H9 (cell line): ENCODE data around the gene AIG1. TPM values are rescaled to one million over a fixed set of nuclear protein-coding genes. Genes with fewer than 3 reads are reported as not detected.

Experiments
- DNase-seq: peaks from one replicate; pipeline ENCODE4 v3.0.0-alpha.2; 2017
- H2AFZ ChIP-seq: one replicate; pipeline ENCODE4 v1.6.1; 2013; ENCODE audit warnings: mild to moderate bottlenecking, low read length, control low read depth, moderate library complexity
- H2AK5ac ChIP-seq: 2 replicates; pipeline ENCODE4 v1.6.1; 2013; ENCODE audit warnings: low read length, control low read depth, mixed read lengths; ENCODE audit not compliant: insufficient read length
- H2BK120ac ChIP-seq: one replicate; pipeline ENCODE4 v1.6.1; 2013; ENCODE audit warnings: low read depth, mild to moderate bottlenecking, low read length, control low read depth, inconsistent platforms; ENCODE audit not compliant: poor library complexity, severe bottlenecking
- H2BK12ac ChIP-seq: 2 replicates; pipeline ENCODE4 v1.6.1; 2013; ENCODE audit warnings: low read length, control low read depth, mixed read lengths, low read depth; ENCODE audit not compliant: insufficient read length
- H2BK15ac ChIP-seq: 2 replicates; pipeline ENCODE4 v1.6.1; 2013; ENCODE audit warnings: low read depth, low read length, control low read depth
- H2BK20ac ChIP-seq: one replicate; pipeline ENCODE4 v1.6.1; 2013; ENCODE audit warnings: low read depth, mild to moderate bottlenecking, low read length, control low read depth, inconsistent platforms; ENCODE audit not compliant: poor library complexity, severe bottlenecking
- H2BK5ac ChIP-seq: 2 replicates; pipeline ENCODE4 v1.6.1; 2013; ENCODE audit warnings: low read length, control low read depth, mixed read lengths; ENCODE audit not compliant: insufficient read length
- H3K14ac ChIP-seq: 2 replicates; pipeline ENCODE4 v1.6.1; 2013; ENCODE audit warnings: low read length, control low read depth; ENCODE audit not compliant: insufficient read depth
- H3K18ac ChIP-seq: 2 replicates; pipeline ENCODE4 v1.6.1; 2013; ENCODE audit warnings: low read depth, mild to moderate bottlenecking, mixed read lengths, low read length, control low read depth; ENCODE audit not compliant: insufficient read length
- H3K23ac ChIP-seq: 2 replicates; pipeline ENCODE4 v1.6.1; 2013; ENCODE audit warnings: low read length, control low read depth, mixed read lengths, low read depth; ENCODE audit not compliant: insufficient read length
- H3K23me2 ChIP-seq: 2 replicates; pipeline ENCODE4 v1.6.1; 2013; ENCODE audit warnings: low read depth, mild to moderate bottlenecking, mixed read lengths, low read length, control low read depth; ENCODE audit not compliant: insufficient read length, poor library complexity, severe bottlenecking
- H3K27ac ChIP-seq: 2 replicates; pipeline ENCODE4 v1.5.1; 2013; ENCODE audit warnings: low read length, control low read depth, mixed read lengths, low read depth; ENCODE audit not compliant: insufficient read length
- H3K27me3 ChIP-seq: 2 replicates; pipeline ENCODE4 v1.6.1; 2013; ENCODE audit warnings: low read length, control low read depth, inconsistent platforms; ENCODE audit not compliant: insufficient read depth
- H3K4ac ChIP-seq: 2 replicates; pipeline ENCODE4 v1.6.1; 2013; ENCODE audit warnings: low read depth, mild to moderate bottlenecking, control low read depth, inconsistent platforms, low read length, moderate library complexity
- H3K4me1 ChIP-seq: 2 replicates; pipeline ENCODE4 v1.6.1; 2013; ENCODE audit warnings: low read length, control low read depth, inconsistent platforms; ENCODE audit not compliant: insufficient read depth
- H3K4me2 ChIP-seq: 2 replicates; pipeline ENCODE4 v1.6.1; 2013; ENCODE audit warnings: low read length, control low read depth, mixed read lengths; ENCODE audit not compliant: insufficient read length, insufficient read depth
- H3K56ac ChIP-seq: 2 replicates; pipeline ENCODE4 v1.6.1; 2013; ENCODE audit warnings: low read depth, mild to moderate bottlenecking, mixed read lengths, low read length, control low read depth; ENCODE audit not compliant: insufficient read length
- H3K79me1 ChIP-seq: 2 replicates; pipeline ENCODE4 v1.6.1; 2013; ENCODE audit warnings: low read depth, mild to moderate bottlenecking, moderate library complexity, low read length, control low read depth, inconsistent platforms; ENCODE audit not compliant: insufficient read depth, poor library complexity, severe bottlenecking
- H3K79me2 ChIP-seq: 2 replicates; pipeline ENCODE4 v1.6.1; 2013; ENCODE audit warnings: low read length, control low read depth, inconsistent platforms; ENCODE audit not compliant: insufficient read depth
- H3K9ac ChIP-seq: 2 replicates; pipeline ENCODE4 v1.6.1; 2013; ENCODE audit warnings: low read length, control low read depth, mixed read lengths; ENCODE audit not compliant: insufficient read length; ENCODE audit errors: extremely low read depth
- H3K9me3 ChIP-seq: one replicate; pipeline ENCODE4 v1.6.1; 2013; ENCODE audit warnings: low read depth, low read length, inconsistent platforms; ENCODE audit not compliant: control insufficient read depth
- H3T11ph ChIP-seq: one replicate; pipeline ENCODE4 v1.6.1; 2013; ENCODE audit warnings: mild to moderate bottlenecking, low read length, control low read depth, inconsistent platforms
- H4K20me1 ChIP-seq: one replicate; pipeline ENCODE4 v1.6.1; 2013; ENCODE audit not compliant: control insufficient read depth, insufficient read length, insufficient read depth
- H4K5ac ChIP-seq: 2 replicates; pipeline ENCODE4 v1.6.1; 2013; ENCODE audit warnings: low read depth, mild to moderate bottlenecking, mixed read lengths, low read length, control low read depth; ENCODE audit not compliant: insufficient read length
- H4K8ac ChIP-seq: replicated peaks from 2 replicates; pipeline ENCODE4 v1.6.1; 2013; ENCODE audit warnings: low read length, control low read depth, mixed read lengths, low read depth; ENCODE audit not compliant: insufficient read length
- H4K91ac ChIP-seq: 2 replicates; pipeline ENCODE4 v1.6.1; 2013; ENCODE audit warnings: low read depth, mild to moderate bottlenecking, moderate library complexity, mixed read lengths, low read length, control low read depth; ENCODE audit not compliant: insufficient read length
- H3K27ac Mint-ChIP-seq, 3 experiments: 2 replicates in 2 of 3; 3 replicates in 1 of 3; pipeline ENCODE4 v1.8.0; 2020 to 2021; ENCODE audit warnings: mixed read lengths in 3 of 3, mild to moderate bottlenecking in 1 of 3, moderate library complexity in 1 of 3
- H3K27me3 Mint-ChIP-seq: 2 replicates; pipeline ENCODE4 v1.8.0; 2021; ENCODE audit warnings: low read depth, mild to moderate bottlenecking, moderate library complexity, mixed read lengths
- H3K36me3 Mint-ChIP-seq, 3 experiments: 2 replicates in 2 of 3; 3 replicates in 1 of 3; pipeline ENCODE4 v1.8.0; 2020 to 2021; ENCODE audit warnings: low read depth in 3 of 3, mixed read lengths in 3 of 3; ENCODE audit not compliant: insufficient read depth in 1 of 3
- H3K4me1 Mint-ChIP-seq, 2 experiments: 2 replicates each; pipeline ENCODE4 v1.8.0; 2020; ENCODE audit warnings: mixed read lengths in 2 of 2
- H3K4me3 Mint-ChIP-seq, 2 experiments: 2 replicates in 1 of 2; 3 replicates in 1 of 2; pipeline ENCODE4 v1.8.0; 2020 to 2021; ENCODE audit warnings: mild to moderate bottlenecking in 2 of 2, mixed read lengths in 2 of 2, moderate library complexity in 1 of 2
- H3K9me3 Mint-ChIP-seq, 2 experiments: 2 replicates in 1 of 2; 3 replicates in 1 of 2; pipeline ENCODE4 v1.8.0; 2020; ENCODE audit warnings: mild to moderate bottlenecking in 2 of 2, mixed read lengths in 2 of 2, moderate library complexity in 1 of 2
- WGBS: extraction: QIAGEN DNeasy Blood & Tissue Kit; methylation state at CpG from one replicate; pipeline ENCODE4 v1.1.7; 2013; ENCODE audit warnings: missing lambda C conversion rate, low lambda C conversion rate, mixed read lengths; ENCODE audit not compliant: insufficient read length; ENCODE audit errors: extremely low coverage; 5-methylcytosine and 5-hydroxymethylcytosine counted together
- total RNA-seq: library from RNA; stranded (reverse); gene quantifications from 2 replicates; pipeline ENCODE4 v1.2.1, GENCODE V29; 2021
- TF ChIP-seq, protein P1 (sequence below): fragments of 200-600 bp; sonication (generic); conservative IDR thresholded peaks from 3 replicates; pipeline ENCODE4 v1.8.0; 2021; ENCODE audit warnings: antibody characterized with exemption, mild to moderate bottlenecking

The AIG1 gene
- total RNA-seq, 1 experiment from 2014 or later, result 44.6 TPM

DNA sequence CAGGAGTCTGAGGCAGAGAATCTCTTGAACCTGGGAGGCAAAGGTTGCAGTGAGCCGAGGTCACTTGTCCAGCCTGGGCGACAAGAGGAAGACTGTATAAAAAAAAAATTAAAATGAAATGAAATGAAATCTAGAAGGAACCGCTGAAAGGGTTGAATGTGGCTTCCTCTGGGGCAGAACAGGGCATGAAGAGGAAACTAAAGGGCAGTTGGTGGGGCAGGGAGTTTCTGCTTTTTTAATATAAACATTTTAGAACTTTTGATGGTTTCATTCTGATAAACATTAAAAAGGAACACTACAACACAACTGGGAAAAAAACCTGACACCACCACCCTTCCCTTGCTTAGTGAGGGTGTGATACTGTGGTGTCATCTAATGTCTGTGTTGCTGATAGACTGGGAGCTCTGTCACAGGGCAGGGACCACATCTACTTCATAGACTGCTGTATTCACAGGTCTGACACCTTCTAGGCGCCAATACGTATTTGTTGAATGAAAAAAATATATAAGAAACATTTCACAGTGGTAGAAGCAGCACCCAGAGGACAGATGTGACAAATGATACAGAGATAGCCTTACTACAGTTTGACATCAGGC lies 260.9 kb downstream of the AIG1 start:
- Histone ChIP-seq H3K23ac (no peak overlapping the region), H3T11ph (no peak overlapping the region), H3K79me2 (no peaks in the 10 kb centered on the region), H3K56ac (no peak overlapping the region), H2BK20ac (no peak overlapping the region), H3K9me3 (no peaks in the 10 kb centered on the region), H3K18ac (no peak overlapping the region), H2AK5ac (no peak overlapping the region), H3K23me2 (no peaks in the 10 kb centered on the region), H2AFZ (no peak overlapping the region), H3K79me1 (no peaks in the 10 kb centered on the region), H4K5ac (no peak overlapping the region), H3K27me3 (no peaks in the 10 kb centered on the region), H2BK12ac (no peak overlapping the region), H4K91ac (no peak overlapping the region), H4K20me1 (no peaks in the 10 kb centered on the region), H2BK15ac (no peak overlapping the region), H3K9ac (no peak overlapping the region), H4K8ac (no peak overlapping the region), H3K4ac (no peak overlapping the region), H2BK5ac (no peak overlapping the region), H3K14ac (no peak overlapping the region), H3K4me1 (no peaks in the 10 kb centered on the region), H3K27ac (no peak overlapping the region), H2BK120ac (no peak overlapping the region), H3K4me2 (no peak overlapping the region)
- Mint-ChIP-seq H3K36me3 (peaks cover 0 to 16% (median 0%) of the 10 kb centered on the region in 3 experiments; a peak in 3 of 7 replicates), H3K4me1 (no peaks in the 10 kb centered on the region), H3K27ac (no peak overlapping the region), H3K9me3 (peaks cover 10 to 17% of the 10 kb centered on the region in 2 experiments; a peak in 4 of 5 replicates), H3K27me3 (no peaks in the 10 kb centered on the region), H3K4me3 (no peak overlapping the region)
- TF ChIP-seq, protein P1, sequence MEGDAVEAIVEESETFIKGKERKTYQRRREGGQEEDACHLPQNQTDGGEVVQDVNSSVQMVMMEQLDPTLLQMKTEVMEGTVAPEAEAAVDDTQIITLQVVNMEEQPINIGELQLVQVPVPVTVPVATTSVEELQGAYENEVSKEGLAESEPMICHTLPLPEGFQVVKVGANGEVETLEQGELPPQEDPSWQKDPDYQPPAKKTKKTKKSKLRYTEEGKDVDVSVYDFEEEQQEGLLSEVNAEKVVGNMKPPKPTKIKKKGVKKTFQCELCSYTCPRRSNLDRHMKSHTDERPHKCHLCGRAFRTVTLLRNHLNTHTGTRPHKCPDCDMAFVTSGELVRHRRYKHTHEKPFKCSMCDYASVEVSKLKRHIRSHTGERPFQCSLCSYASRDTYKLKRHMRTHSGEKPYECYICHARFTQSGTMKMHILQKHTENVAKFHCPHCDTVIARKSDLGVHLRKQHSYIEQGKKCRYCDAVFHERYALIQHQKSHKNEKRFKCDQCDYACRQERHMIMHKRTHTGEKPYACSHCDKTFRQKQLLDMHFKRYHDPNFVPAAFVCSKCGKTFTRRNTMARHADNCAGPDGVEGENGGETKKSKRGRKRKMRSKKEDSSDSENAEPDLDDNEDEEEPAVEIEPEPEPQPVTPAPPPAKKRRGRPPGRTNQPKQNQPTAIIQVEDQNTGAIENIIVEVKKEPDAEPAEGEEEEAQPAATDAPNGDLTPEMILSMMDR, result no peak
- DNase-seq, result no peak
- no CpG with 5 or more reads among the region's 5 CpGs for WGBS
